Measurements from ENCODE around the gene LRRC14B. TPM values are rescaled to one million over a fixed set of nuclear protein-coding genes. Genes with fewer than 3 reads are reported as not detected.

LRRC14B gene
- total RNA-seq, 2 experiments from 2014 or later, result 4.9 to 9.2 TPM

DNA sequence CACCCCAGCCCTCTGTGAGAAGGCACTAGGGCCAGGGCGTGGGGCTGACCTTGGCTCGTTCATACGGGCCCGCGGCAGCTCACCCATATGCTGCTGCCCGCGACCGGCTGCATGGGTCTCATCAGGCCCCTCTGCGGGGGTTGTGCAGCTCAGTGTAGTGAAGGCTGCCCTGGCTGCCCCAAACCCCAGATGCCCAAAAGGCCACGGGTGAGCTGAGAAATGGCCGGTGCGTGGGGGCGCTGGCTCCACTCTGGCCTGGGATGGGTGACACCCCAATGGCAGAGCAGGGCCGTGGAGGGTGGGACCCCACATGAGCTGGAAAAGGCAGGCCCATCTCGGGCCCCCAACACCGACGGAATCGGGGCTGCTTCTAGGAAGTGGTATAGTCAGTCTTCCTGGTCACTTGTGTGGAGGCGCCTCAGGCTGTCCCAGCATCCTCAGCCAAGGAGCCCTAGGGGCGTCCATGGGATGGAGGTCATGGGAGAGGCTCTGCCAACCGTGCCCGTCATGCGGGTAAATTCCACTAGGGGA, 19.4 kb upstream of the LRRC14B start:
- Histone ChIP-seq H3K4me3 (ENCODE audit: low read depth, low read length, poor library complexity, severe bottlenecking) (no peak overlapping the region), H3K27ac (ENCODE audit: low read depth, low read length, poor library complexity, severe bottlenecking) (no peak overlapping the region), H3K4me1 (ENCODE audit: insufficient read depth, low read length, poor library complexity, severe bottlenecking) (no peaks in the 10 kb centered on the region), H3K9me2 (ENCODE audit: insufficient read depth, low read length) (no peaks in the 10 kb centered on the region), H4K20me1 (ENCODE audit: insufficient read depth, low read length) (no peaks in the 10 kb centered on the region), H3K36me3 (ENCODE audit: insufficient read depth, low read length) (no peaks in the 10 kb centered on the region), H3K4me2 (ENCODE audit: low read length) (no peak overlapping the region), H3K79me2 (ENCODE audit: insufficient read depth, low read depth, low read length) (no peaks in the 10 kb centered on the region), H2AFZ (ENCODE audit: low read length) (no peak overlapping the region), H3K9me3 (ENCODE audit: low read length) (no peaks in the 10 kb centered on the region)
- DNase-seq (ENCODE audit: low spot score), result no peak
- POLR2A ChIA-PET, result no interaction called here
- BruUV-seq (replicated peaks), result no TSS peak
- intact Hi-C loops (cut with micrococcal nuclease; ENCODE audit: unreplicated experiment), result no loop called here
- CTCF ChIA-PET (ENCODE audit: unreplicated experiment), result no interaction called here
- TF ChIP-seq EZH2phosphoT487 (IDR thresholded peaks at IDR 0.05; ENCODE audit: borderline replicate concordance, low read depth, low read length), result no peak
- TF ChIP-seq, protein P1, sequence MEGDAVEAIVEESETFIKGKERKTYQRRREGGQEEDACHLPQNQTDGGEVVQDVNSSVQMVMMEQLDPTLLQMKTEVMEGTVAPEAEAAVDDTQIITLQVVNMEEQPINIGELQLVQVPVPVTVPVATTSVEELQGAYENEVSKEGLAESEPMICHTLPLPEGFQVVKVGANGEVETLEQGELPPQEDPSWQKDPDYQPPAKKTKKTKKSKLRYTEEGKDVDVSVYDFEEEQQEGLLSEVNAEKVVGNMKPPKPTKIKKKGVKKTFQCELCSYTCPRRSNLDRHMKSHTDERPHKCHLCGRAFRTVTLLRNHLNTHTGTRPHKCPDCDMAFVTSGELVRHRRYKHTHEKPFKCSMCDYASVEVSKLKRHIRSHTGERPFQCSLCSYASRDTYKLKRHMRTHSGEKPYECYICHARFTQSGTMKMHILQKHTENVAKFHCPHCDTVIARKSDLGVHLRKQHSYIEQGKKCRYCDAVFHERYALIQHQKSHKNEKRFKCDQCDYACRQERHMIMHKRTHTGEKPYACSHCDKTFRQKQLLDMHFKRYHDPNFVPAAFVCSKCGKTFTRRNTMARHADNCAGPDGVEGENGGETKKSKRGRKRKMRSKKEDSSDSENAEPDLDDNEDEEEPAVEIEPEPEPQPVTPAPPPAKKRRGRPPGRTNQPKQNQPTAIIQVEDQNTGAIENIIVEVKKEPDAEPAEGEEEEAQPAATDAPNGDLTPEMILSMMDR (conservative IDR thresholded peaks at IDR 0.05; ENCODE audit: low read length), result no peak

DNA sequence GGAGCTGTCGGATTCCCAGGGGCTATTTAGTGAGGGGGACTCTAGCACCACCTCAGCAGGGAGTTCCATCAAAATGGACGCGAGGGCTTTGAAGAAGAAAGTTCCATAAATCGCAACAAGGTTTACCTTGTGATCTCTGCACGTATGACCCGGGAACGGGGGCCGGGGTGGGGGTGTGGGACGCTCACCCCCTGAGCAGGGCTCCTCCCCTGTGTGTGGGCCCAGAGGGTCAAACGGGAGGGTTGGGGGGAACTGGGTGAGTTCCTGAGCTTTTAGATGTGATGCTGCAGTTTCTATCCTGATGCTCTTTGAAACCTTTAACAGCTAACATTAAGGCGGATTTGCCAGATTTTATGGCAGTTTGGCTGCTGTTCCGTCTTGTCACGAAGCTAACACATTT, 18.9 kb upstream of the LRRC14B start:
- ChIA-PET POLR2A (no interaction called here), CTCF (ENCODE audit: unreplicated experiment) (no interaction called here)
- TF ChIP-seq, protein P1 (conservative IDR thresholded peaks at IDR 0.05; ENCODE audit: low read length), result no peak
- no peak for TF ChIP-seq EZH2phosphoT487 (IDR thresholded peaks at IDR 0.05; ENCODE audit: borderline replicate concordance, low read depth, low read length)
- no peaks in the 10 kb centered on the region for H3K36me3 ChIP-seq (ENCODE audit: insufficient read depth, low read length)
- H3K4me3 ChIP-seq (ENCODE audit: low read depth, low read length, poor library complexity, severe bottlenecking), result no peak overlapping the region
- H3K4me2 ChIP-seq (ENCODE audit: low read length), result no peak overlapping the region
- no peaks in the 10 kb centered on the region for H4K20me1 ChIP-seq (ENCODE audit: insufficient read depth, low read length)
- no peak overlapping the region for H3K27ac ChIP-seq (ENCODE audit: low read depth, low read length, poor library complexity, severe bottlenecking)
- intact Hi-C loops (cut with micrococcal nuclease; ENCODE audit: unreplicated experiment), result no loop called here
- no peak for DNase-seq (ENCODE audit: low spot score)
- H3K4me1 ChIP-seq (ENCODE audit: insufficient read depth, low read length, poor library complexity, severe bottlenecking), result no peaks in the 10 kb centered on the region
- H3K9me2 ChIP-seq (ENCODE audit: insufficient read depth, low read length), result no peaks in the 10 kb centered on the region
- no peak overlapping the region for H2AFZ ChIP-seq (ENCODE audit: low read length)
- H3K79me2 ChIP-seq (ENCODE audit: insufficient read depth, low read depth, low read length), result no peaks in the 10 kb centered on the region
- H3K9me3 ChIP-seq (ENCODE audit: low read length), result no peaks in the 10 kb centered on the region
- BruUV-seq (replicated peaks), result no TSS peak

DNA sequence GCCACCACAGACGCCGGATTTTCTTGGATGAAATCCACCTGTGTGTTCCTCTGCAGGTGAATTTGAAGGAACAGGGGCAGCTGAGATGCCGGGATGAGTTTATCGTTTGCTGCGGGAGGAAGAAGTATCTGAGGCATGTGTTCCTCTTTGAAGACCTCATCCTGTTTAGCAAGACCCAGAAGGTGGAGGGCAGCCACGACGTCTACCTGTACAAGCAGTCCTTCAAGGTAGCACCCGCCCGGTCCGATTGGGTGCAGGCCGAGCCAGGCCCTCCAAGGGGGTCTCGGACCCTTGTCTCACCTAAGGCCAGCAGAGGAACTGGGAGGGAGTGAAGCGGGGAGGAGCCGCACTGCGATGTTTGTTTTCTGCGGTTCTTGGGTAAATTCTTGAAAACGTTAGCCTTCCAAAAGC, 18.4 kb upstream of the LRRC14B start:
- CTCF ChIA-PET (ENCODE audit: unreplicated experiment), result no interaction called here
- no peaks in the 10 kb centered on the region for H4K20me1 ChIP-seq (ENCODE audit: insufficient read depth, low read length)
- TF ChIP-seq, protein P1 (conservative IDR thresholded peaks at IDR 0.05; ENCODE audit: low read length), result no peak
- TF ChIP-seq EZH2phosphoT487 (IDR thresholded peaks at IDR 0.05; ENCODE audit: borderline replicate concordance, low read depth, low read length), result no peak

More for the DNA sequence above, 18.4 kb upstream of the LRRC14B start:
- Histone ChIP-seq H3K9me2 (ENCODE audit: insufficient read depth, low read length) (no peaks in the 10 kb centered on the region), H3K27ac (ENCODE audit: low read depth, low read length, poor library complexity, severe bottlenecking) (no peak overlapping the region), H3K9me3 (ENCODE audit: low read length) (no peaks in the 10 kb centered on the region), H3K4me2 (ENCODE audit: low read length) (no peak overlapping the region), H3K79me2 (ENCODE audit: insufficient read depth, low read depth, low read length) (no peaks in the 10 kb centered on the region), H3K4me3 (ENCODE audit: low read depth, low read length, poor library complexity, severe bottlenecking) (no peak overlapping the region), H3K4me1 (ENCODE audit: insufficient read depth, low read length, poor library complexity, severe bottlenecking) (no peaks in the 10 kb centered on the region), H3K36me3 (ENCODE audit: insufficient read depth, low read length) (no peaks in the 10 kb centered on the region), H2AFZ (ENCODE audit: low read length) (no peak overlapping the region)
- intact Hi-C loops (cut with micrococcal nuclease; ENCODE audit: unreplicated experiment), result no loop called here
- no peak for DNase-seq (ENCODE audit: low spot score)
- BruUV-seq (replicated peaks), result no TSS peak
- POLR2A ChIA-PET, result no interaction called here

All from OCI-LY7 (cell line).